Upper lobe of left lung (tissue), 6 donors: Measurements from ENCODE around the gene ITLN1. TPM values are rescaled to one million over a fixed set of nuclear protein-coding genes. Genes with fewer than 3 reads are reported as not detected.
"Not testable (repeated sequence)": the region's sequence is repeated elsewhere in the genome, so short reads cannot be mapped to it uniquely, and the experiment has no call there.

Experiments
- ATAC-seq, 2 donors: fragments of 200-7000 bp; cut with Tn5 transposase; one replicate each; pipeline ENCODE4 v1.9.1; 2022; ENCODE audit warnings: mild to moderate bottlenecking in 2 of 2, moderate library complexity in 2 of 2; ENCODE audit not compliant: low FRiP score in 2 of 2
- DNase-seq, 2 donors: peaks; one replicate each; pipeline ENCODE4 v3.0.0-alpha.2; 2019 to 2020
- H3K27ac ChIP-seq, 4 donors: fragments of 200-600 bp; sonication (generic); one replicate each; pipeline ENCODE4 v1.5.1; 2016 to 2019
- H3K27me3 ChIP-seq, 4 donors: fragments of 200-600 bp; sonication (generic); one replicate each; pipeline ENCODE4 v1.5.1; 2017 to 2019
- H3K36me3 ChIP-seq, 4 donors: fragments of 200-600 bp; sonication (generic); one replicate each; pipeline ENCODE4 v1.5.1; 2016 to 2019
- H3K4me1 ChIP-seq, 4 donors: fragments of 200-600 bp; sonication (generic); one replicate each; pipeline ENCODE4 v1.5.1; 2018 to 2019
- H3K4me3 ChIP-seq, 4 donors: fragments of 200-600 bp; sonication (generic); one replicate each; pipeline ENCODE4 v1.5.1; 2017 to 2019; ENCODE audit warnings: mild to moderate bottlenecking in 2 of 4, moderate library complexity in 1 of 4
- H3K9me3 ChIP-seq, 4 donors: fragments of 200-600 bp; sonication (generic); one replicate each; pipeline ENCODE4 v1.5.1; 2018 to 2019
- CTCF ChIP-seq, 6 experiments: fragments of 450-650 bp in 4 of 6; fragments of 200-600 bp in 2 of 6; sonication (generic) in 2 of 6; IDR thresholded peaks; one replicate each; pipeline ENCODE4 v1.5.1; 2016 to 2019; ENCODE audit warnings: antibody characterized with exemption in 6 of 6
- EP300 ChIP-seq, 4 donors: sonication (generic); formaldehyde crosslinking; IDR thresholded peaks; one replicate each; pipeline ENCODE4 v1.5.1; 2017; ENCODE audit warnings: antibody characterized with exemption in 4 of 4, control low read depth in 2 of 4
- POLR2A ChIP-seq, 4 donors: fragments of 450-650 bp; IDR thresholded peaks; one replicate each; pipeline ENCODE4 v1.5.1; 2016 to 2017; ENCODE audit warnings: antibody characterized with exemption in 4 of 4, mild to moderate bottlenecking in 2 of 4
- POLR2AphosphoS5 ChIP-seq, 2 donors: sonication (generic); formaldehyde crosslinking; IDR thresholded peaks; one replicate each; pipeline ENCODE4 v1.5.1; 2017; ENCODE audit warnings: antibody characterized with exemption in 2 of 2
- WGBS, 2 donors: methylation state at CpG; one replicate each; pipeline ENCODE4 v1.1.5; 2017 to 2018; 5-methylcytosine and 5-hydroxymethylcytosine counted together
- total RNA-seq, 6 donors: library from RNA; depleted of rRNA in 4 of 6; stranded (reverse); fragments of >200 nt in 4 of 6; gene quantifications; one replicate each; pipeline versions ENCODE4 v1.1.0 to v1.2.1, GENCODE V29; 2016 to 2021
- donor health status: DM: no; HTN: no; CAD: no; lungs with moderate emphysema.
- donor health status: DM: no; HTN: yes; CAD: no; lungs with severe emphysema.

Gene ITLN1
- total RNA-seq, 6 donors from 2014 or later, result 1.2 to 28.8 (median 2.2) TPM; not detected in 1

GRCh38 chr1:160868141-160868540 is 16.8 kb downstream of the ITLN1 start:
- Histone ChIP-seq H3K27me3 (no peaks in the 10 kb centered on the region), H3K36me3 (no peaks in the 10 kb centered on the region), H3K9me3 (no peaks in the 10 kb centered on the region), H3K4me3 (no peak overlapping the region), H3K4me1 (peaks cover 0 to 1% (median under 1%) of the 10 kb centered on the region in 4 donors), H3K27ac (no peak overlapping the region)
- no peak for DNase-seq
- WGBS, 2 donors, result 60 to 62% methylated on average over 3 of the region's 3 CpGs
- TF ChIP-seq EP300 (IDR thresholded peaks at IDR 0.05) (no peak), POLR2AphosphoS5 (IDR thresholded peaks at IDR 0.05) (no peak), POLR2A (IDR thresholded peaks at IDR 0.05) (no peak), CTCF (IDR thresholded peaks at IDR 0.05) (no peak)
- ATAC-seq, result no peak

GRCh38 chr1:160867651-160868050 is 17.3 kb downstream of the ITLN1 start:
- not testable (repeated sequence) for H3K27ac ChIP-seq, H3K36me3 ChIP-seq, H3K9me3 ChIP-seq, H3K4me1 ChIP-seq, ATAC-seq, DNase-seq, H3K4me3 ChIP-seq, H3K27me3 ChIP-seq
- 44 to 53% methylated on average over 4 of the region's 4 CpGs for WGBS, 2 donors

DNA sequence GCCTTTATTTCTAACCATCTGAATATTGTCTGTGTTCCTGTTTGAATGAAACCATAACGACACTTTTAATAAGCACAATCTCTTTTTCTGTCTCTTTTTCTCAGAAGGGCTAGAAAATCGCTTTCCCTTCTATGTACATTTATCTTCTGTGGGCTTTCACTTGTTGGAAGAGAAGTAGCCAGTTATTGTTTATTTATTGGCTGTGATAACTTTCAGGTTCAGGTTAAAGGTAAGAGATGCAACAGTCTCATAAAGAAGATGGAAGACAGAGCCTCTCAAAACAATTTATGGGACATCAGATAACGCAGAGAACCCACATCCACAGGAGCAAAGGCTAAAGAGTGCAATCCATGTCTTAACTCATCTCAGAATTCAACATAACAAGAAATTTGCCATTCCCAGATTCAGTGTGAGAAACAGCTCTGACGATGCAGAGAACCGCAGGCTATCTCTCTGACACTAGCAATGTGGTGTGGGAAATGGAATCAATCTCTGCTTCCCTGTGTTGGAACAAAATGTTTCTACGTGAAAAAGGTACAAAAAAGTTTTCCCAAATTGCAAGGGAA is 18.2 kb downstream of the ITLN1 start:
- Histone ChIP-seq H3K27me3 (no peaks in the 10 kb centered on the region), H3K9me3 (no peaks in the 10 kb centered on the region), H3K27ac (no peak overlapping the region), H3K4me3 (no peak overlapping the region), H3K36me3 (no peaks in the 10 kb centered on the region), H3K4me1 (peaks cover 0 to 6% (median 3%) of the 10 kb centered on the region in 4 donors)
- DNase-seq (no peak), ATAC-seq (no peak)
- TF ChIP-seq CTCF (IDR thresholded peaks at IDR 0.05), result no peak
- no peak for TF ChIP-seq POLR2AphosphoS5 (IDR thresholded peaks at IDR 0.05)
- TF ChIP-seq EP300 (IDR thresholded peaks at IDR 0.05), result no peak
- no peak for TF ChIP-seq POLR2A (IDR thresholded peaks at IDR 0.05)
- 69 to 70% methylated on average over 6 of the region's 6 CpGs for WGBS, 2 donors

- H3K36me3 ChIP-seq, result no peaks in the 10 kb centered on the region
- no peak overlapping the region for H3K4me3 ChIP-seq
- no peak for ATAC-seq
- DNase-seq, result no peak
- H3K9me3 ChIP-seq, result no peaks in the 10 kb centered on the region
- H3K27me3 ChIP-seq, result no peaks in the 10 kb centered on the region
- TF ChIP-seq POLR2A (IDR thresholded peaks at IDR 0.05) (no peak), CTCF (IDR thresholded peaks at IDR 0.05) (no peak), EP300 (IDR thresholded peaks at IDR 0.05) (no peak), POLR2AphosphoS5 (IDR thresholded peaks at IDR 0.05) (no peak)
- peaks cover 0 to 6% (median 3%) of the 10 kb centered on the region in 4 donors for H3K4me1 ChIP-seq
- H3K27ac ChIP-seq, result no peak overlapping the region
These were observed 18.8 kb downstream of the ITLN1 start for GRCh38 chr1:160866001-160866694.

DNA sequence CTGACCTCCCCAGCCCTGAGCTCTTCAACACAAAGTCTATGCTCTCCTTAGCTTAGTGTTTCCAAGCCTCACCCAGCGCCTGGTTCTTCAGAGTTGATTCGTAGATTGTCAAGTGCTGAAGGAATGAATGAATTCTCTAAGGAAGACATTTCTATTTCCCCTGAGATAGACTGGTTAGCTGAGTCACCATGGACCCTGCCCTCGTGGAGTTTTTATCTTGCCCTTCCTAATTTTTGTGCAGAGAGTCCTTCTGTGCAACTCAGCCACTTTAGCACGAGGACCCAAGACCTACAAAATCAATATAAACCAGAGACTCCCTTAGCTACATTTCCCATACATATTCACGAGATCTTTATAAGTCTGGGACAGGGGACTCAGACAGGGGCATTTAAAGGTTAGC is 19.6 kb downstream of the ITLN1 start:
- Histone ChIP-seq H3K27ac (no peak overlapping the region), H3K4me1 (peaks cover 0 to 6% (median 3%) of the 10 kb centered on the region in 4 donors), H3K27me3 (no peaks in the 10 kb centered on the region), H3K9me3 (no peaks in the 10 kb centered on the region), H3K36me3 (no peaks in the 10 kb centered on the region), H3K4me3 (no peak overlapping the region)
- DNase-seq (no peak), ATAC-seq (no peak)
- WGBS, 2 donors, result 79 to 83% methylated on average over 5 of the region's 5 CpGs
- no peak for TF ChIP-seq POLR2A (IDR thresholded peaks at IDR 0.05)
- TF ChIP-seq EP300 (IDR thresholded peaks at IDR 0.05), result no peak
- no peak for TF ChIP-seq POLR2AphosphoS5 (IDR thresholded peaks at IDR 0.05)
- TF ChIP-seq CTCF (IDR thresholded peaks at IDR 0.05), result no peak
